ENCODE data around the gene WSB2. TPM values are rescaled to one million over a fixed set of nuclear protein-coding genes. Genes with fewer than 3 reads are reported as not detected.
A peak's percentile ranks its signal among the peaks of the same experiment; 100 is the strongest.

The WSB2 gene
- total and polyA plus RNA-seq, 9 of the 15 experiments (the other 6 are each of a cell fraction or from before 2014, with no cell fraction given) = 31.4 to 77.6 (median 52.6) TPM

DNA sequence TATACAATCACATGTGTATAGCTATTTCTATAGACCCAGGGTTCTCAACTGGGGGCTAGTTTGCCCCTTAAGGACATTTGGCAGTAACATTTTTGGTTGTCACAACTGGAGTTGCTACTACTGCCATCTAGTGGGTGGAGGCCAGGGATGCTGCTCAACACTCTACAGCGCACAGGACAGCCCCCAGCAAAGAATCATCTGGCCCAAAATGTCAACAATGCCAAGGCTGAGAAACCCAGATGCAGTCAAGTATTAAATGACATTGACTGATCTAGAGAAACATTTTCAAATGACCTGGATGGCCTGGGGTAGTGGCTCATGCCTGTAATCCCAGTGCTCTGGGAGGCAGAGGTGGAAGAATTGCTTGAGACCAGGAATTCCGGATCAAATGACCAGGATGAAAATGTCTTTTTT lies 5.8 kb downstream of the WSB2 start (continued):
- TF ChIP-seq JUND (IDR thresholded peaks at IDR 0.05; ENCODE audit: borderline replicate concordance, low read depth, low read length) (peak; percentile 27; the same call in 1 of the 2 replicates), JUND (tag; IDR thresholded peaks at IDR 0.05; ENCODE audit: borderline replicate concordance, low read depth, low read length) (no peak), SP2 (IDR thresholded peaks at IDR 0.05; ENCODE audit: extremely low read depth, low read depth, low read length, poor library complexity, severe bottlenecking) (peak; percentile 49), BMI1 (IDR thresholded peaks at IDR 0.05; ENCODE audit: low read length) (no peak), CHD2 (IDR thresholded peaks at IDR 0.05; ENCODE audit: low read depth, low read length) (no peak), ARID1B (IDR thresholded peaks at IDR 0.05) (no peak), BCL6 (CRISPR knock-in tag; IDR thresholded peaks at IDR 0.05) (no peak), CTCF (IDR thresholded peaks at IDR 0.05 in 2 of 3, conservative IDR thresholded peaks at IDR 0.05 in 1 of 3; ENCODE audit: insufficient read depth in 2 of 3, low read depth in 1 of 3, low read length in 3 of 3) (peak; percentile 76 to 82 (median 79)), SIRT6 (IDR thresholded peaks at IDR 0.05; ENCODE audit: low read depth, low read length) (no peak), GATAD2B (IDR thresholded peaks at IDR 0.05; ENCODE audit: borderline replicate concordance) (peak; percentile 38; the same call in 1 of the 2 replicates), ZNF644 (tag; IDR thresholded peaks at IDR 0.05; ENCODE audit: low read depth) (no peak), DIDO1 (tag; IDR thresholded peaks at IDR 0.05; ENCODE audit: low read depth) (no peak), RAD21 (CRISPR knock-in tag; conservative IDR thresholded peaks at IDR 0.05 in 1 of 2, IDR thresholded peaks at IDR 0.05 in 1 of 2) (peak in 1 of 2 experiments; percentile 42; a peak in 2 of 4 replicates), ZBED1 (IDR thresholded peaks at IDR 0.05) (no peak)
- TF ChIP-seq, protein P1, sequence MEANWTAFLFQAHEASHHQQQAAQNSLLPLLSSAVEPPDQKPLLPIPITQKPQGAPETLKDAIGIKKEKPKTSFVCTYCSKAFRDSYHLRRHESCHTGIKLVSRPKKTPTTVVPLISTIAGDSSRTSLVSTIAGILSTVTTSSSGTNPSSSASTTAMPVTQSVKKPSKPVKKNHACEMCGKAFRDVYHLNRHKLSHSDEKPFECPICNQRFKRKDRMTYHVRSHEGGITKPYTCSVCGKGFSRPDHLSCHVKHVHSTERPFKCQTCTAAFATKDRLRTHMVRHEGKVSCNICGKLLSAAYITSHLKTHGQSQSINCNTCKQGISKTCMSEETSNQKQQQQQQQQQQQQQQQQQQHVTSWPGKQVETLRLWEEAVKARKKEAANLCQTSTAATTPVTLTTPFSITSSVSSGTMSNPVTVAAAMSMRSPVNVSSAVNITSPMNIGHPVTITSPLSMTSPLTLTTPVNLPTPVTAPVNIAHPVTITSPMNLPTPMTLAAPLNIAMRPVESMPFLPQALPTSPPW (CRISPR knock-in tag; IDR thresholded peaks at IDR 0.05) = peak; percentile 14; the same call in 1 of the 2 replicates
- TF ChIP-seq, protein P2, sequence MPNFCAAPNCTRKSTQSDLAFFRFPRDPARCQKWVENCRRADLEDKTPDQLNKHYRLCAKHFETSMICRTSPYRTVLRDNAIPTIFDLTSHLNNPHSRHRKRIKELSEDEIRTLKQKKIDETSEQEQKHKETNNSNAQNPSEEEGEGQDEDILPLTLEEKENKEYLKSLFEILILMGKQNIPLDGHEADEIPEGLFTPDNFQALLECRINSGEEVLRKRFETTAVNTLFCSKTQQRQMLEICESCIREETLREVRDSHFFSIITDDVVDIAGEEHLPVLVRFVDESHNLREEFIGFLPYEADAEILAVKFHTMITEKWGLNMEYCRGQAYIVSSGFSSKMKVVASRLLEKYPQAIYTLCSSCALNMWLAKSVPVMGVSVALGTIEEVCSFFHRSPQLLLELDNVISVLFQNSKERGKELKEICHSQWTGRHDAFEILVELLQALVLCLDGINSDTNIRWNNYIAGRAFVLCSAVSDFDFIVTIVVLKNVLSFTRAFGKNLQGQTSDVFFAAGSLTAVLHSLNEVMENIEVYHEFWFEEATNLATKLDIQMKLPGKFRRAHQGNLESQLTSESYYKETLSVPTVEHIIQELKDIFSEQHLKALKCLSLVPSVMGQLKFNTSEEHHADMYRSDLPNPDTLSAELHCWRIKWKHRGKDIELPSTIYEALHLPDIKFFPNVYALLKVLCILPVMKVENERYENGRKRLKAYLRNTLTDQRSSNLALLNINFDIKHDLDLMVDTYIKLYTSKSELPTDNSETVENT (CRISPR knock-in tag; IDR thresholded peaks at IDR 0.05) = no peak

Data from K562 (cell line).